ENCODE results near the gene SMIM5.
"Not testable (repeated sequence)": the region's sequence is repeated elsewhere in the genome, so short reads cannot be mapped to it uniquely, and the experiment has no call there.

The SMIM5 gene

DNA sequence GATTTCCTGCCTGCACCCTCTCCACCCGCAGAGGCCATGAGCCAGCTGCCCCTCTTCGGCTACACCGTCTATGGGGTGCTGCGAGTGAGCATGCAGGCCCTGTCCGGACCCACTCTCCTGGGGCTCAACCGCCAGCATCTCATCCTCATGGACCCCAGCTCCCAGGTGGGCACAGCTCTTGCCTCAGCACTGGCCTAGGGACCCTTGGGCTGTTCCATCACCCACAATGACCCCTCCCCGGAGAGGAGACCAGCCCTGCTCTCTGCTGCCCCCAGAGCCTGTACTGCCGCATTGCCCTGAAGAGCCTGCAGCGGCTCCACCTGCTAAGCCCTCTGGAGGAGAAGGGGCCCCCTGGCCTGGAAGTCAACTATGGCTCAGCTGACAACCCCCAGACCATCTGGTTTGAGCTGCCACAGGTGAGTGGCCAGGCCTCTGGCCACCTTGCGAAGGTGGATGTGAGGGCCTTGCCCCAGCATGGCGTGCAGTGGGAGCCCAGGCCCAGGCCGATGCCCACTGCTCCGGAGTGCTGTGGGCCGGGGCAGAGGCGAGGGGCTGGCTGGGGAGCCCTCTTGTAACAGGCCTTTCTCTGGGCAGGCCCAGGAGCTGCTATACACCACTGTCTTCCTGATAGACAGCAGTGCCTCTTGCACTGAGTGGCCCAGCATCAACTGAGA lies 7.3 kb upstream of the SMIM5 start:
- DNase-seq (ENCODE audit: low spot score), result no peak

DNA sequence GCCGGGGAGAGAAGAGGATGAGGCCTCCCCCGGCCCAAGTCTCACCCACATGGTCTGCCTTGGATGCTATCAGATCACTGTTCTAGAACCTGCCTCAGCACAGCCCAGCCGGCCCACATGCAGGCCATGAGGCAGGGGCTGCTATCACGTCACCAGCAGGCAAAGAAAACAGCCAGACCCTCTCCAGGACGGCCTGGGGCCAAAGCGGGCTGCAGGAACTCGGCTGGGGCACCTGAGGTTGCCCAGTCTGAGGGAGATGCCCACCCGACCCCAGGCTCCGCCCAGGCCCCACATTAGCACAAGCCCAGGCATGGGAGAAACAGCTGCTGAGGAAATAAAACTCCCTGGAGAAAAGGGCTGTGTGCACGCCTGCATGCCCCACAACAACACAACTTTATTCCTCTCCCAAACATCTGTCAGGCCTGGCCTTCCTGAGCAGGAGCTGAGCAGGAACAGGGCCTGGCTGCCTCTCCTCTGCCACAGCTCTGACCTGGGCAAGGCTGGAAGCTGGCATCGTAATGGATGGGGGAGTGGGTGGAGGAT lies 6.7 kb upstream of the SMIM5 start:
- no peak for DNase-seq (ENCODE audit: low spot score)

DNA sequence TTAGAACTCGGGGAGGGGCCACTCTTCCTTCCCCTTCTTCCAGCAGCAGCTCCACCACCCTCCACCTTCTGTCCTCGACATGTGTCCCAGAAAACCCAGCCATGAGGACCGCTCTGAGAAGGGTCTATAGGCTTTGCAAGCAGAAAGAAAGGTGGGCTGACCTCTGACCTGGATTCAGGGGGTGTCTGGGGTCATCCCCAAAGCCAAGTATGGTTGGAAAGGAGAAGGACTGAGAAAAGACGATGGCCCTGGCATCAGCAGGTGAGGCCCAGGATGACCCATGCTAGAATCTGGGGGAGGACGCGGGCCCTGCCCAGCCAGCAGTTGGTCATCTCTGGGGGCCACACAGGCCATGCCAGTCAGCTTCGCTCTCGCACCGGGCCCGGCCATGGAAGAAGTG lies 6.1 kb upstream of the SMIM5 start:
- DNase-seq (ENCODE audit: low spot score), result no peak

DNA sequence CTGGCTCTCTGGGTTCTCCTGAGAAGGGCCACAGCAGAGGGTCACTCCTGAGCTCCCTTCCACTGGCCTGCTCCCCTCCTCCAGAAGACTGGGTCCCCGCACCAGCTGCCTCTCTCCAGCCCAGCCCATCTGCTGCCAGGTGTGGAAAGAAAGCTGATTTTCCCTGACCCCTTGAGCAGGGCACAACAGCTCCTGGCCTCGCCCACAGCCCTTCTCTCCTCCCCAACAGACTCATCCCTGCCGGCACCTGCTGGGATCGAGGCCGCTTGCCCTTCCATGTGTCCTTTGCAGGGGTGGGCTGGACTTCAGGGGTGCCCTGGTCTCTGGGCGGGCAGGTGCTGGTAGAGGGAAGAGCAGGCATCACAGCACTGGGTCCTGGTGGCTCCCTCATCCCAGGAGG lies 4.8 kb upstream of the SMIM5 start:
- DNase-seq (ENCODE audit: low spot score), result no peak

DNA sequence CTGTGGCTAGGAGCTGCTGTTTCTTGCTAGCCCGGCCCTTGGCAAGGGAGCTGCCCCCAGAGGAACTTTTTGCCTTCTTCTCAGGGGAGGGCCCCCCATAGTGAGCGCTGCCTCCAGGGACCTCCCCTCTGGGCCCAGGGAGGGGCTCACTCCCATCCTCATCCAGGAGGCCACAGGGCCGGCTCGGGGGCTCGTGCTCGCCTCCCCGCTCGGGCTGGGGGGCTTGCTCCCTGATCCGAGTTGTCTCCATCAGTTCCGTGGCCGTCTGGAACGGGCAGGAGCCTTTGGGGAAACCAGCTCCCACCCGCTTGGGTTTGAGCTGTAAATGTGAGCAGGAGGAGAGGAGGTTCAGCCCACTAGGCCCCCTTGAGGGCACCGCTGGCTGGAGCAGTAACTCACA lies 4.1 kb upstream of the SMIM5 start:
- no peak for DNase-seq (ENCODE audit: low spot score)

DNA sequence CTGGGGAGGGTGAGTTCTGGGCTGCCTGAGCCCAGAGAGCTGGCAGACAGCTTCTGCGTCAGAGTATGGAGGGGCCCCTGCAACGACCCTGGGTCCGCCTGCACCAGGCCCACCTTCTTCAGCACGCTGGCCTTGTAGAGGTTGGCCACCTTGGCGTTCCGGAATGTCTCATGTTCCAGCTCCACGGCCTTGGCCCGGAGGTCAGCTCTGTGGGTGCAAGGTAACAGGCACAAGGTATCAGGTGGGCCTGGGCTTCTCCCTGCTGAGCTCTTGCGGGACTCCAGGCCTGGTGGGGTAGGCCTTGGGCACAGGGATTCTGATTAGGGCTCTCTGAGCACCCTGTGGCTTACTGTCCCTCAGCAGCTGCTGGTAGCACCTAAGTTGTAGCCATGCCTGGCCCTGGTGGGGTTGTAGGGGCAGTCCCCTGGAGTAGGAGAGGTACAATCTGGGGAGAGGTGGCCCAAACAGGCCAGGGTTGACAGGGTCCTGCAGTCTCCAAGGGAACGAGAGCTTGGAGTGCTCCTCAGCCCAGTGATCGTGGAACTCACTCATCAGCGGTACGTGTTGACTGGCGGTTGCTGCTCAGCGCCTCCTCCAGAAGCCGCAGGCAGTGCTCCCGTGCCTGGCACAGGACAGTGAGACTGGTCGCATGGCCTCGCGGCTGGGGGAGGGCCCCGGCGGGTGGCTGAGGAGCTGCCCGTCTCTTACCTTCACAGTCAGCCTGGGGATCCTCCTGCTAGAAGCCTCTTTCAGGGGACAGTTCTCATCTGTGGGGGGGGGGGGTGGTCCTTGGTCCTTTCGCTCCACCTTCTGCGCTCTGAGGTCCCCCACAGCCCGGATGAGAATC lies 2.9 kb upstream of the SMIM5 start:
- DNase-seq (ENCODE audit: low spot score), result no peak

DNA sequence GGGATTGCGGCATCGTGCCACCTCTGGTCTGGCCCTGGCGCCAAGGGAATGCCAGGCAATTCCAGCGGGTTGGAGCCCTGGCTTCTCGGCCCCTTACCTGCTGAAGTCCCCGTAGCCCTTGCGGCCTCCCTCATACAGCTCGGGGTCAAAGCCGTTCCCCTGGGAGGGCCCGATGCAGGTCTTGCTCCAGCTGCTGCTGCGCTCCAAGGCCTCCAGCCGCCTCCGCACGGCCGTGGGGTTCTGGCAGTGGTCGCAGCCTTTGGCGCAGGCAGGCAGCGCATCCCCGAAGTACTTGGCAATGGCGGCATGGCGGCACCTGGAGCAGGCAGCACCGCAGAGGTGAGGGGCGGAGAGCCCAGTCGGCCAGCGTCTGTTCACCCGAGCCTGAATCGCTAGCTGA lies 1.9 kb upstream of the SMIM5 start:
- DNase-seq (ENCODE audit: low spot score), result no peak

DNA sequence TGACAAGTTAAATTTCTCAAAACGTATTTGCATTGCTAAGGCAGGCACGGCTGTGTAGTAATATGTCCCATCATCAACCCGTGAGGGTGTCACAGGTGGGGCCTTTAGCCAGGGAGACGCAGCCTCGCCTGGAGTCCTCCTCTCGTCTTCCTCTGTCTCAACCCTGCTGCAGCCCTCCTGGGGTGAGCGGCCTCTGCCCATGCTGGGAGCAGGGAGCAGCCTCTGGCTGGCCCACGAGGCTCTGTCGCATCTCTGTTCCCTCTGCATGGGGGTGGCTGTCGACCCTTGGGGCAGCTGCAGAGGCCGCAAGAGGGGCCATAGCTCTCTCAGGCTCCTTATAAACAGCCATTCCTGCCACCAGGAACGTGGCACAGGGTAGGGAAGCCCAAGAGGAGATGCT lies 806 bp upstream of the SMIM5 start:
- no peak for DNase-seq (ENCODE audit: low spot score)

DNA sequence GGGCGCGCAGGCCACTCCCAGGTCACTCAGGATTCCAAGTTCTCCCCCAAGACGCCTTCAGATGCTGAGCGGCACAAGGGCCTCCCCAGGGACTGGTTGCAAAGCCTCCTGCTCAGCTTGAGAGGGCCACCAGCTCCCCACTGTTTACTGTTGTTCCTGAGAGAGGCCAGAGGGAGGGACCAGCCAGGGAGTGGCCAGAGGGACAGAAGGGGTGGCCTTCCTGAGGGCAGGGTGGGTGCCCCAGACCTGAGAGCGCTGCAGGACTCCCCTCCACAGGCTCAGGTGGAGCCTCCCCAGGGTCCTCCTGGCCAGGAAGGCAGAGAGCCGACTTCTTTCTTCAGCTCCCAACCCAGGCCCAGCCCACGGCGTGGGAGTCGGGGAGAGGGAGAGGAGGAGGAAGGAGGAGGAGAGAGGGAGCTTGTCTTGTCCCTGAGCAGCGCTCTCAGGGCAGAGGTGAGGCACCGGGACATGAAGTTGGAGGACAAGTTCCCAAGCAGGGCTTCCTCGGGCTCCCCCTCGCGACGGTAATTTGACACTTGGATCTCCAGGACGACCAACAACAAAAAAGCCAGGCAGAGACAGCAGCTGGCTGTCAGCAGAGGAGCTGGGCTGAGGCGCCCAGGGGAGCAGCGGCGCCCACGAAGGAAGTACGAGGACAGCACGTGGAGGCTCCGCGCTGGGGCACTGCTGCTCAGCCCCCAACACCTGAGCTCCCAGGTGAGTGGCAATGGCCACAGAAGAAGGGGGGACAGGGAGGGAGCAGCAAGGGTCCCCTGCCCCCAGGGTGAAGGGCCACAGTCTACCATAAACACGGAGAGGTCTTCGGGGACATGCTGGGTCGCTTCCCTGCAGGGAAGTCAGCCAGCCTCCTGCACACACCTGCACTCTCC lies 497 bp downstream of the SMIM5 start:
- peak; percentile 42 for DNase-seq (ENCODE audit: low spot score)

DNA sequence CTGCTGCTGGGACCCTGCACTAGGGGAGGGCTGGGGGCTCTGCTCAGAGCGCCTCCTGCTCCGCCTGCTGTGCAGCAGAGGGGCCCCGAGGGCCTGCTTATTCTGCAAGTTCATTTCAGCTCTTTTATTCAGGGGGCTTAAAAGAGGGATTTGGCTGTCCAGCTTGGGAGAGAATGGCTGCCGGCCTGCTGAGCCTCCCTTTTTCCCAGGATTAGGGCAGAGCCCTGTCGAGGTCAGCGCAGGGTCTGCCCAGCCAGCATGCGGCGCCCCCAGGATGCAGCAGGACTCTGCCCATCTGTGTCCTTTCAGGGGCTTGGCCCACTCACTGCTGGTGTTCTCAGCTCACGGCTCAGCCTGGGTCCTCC lies 1.1 kb downstream of the SMIM5 start:
- DNase-seq (ENCODE audit: low spot score), result no peak

DNA sequence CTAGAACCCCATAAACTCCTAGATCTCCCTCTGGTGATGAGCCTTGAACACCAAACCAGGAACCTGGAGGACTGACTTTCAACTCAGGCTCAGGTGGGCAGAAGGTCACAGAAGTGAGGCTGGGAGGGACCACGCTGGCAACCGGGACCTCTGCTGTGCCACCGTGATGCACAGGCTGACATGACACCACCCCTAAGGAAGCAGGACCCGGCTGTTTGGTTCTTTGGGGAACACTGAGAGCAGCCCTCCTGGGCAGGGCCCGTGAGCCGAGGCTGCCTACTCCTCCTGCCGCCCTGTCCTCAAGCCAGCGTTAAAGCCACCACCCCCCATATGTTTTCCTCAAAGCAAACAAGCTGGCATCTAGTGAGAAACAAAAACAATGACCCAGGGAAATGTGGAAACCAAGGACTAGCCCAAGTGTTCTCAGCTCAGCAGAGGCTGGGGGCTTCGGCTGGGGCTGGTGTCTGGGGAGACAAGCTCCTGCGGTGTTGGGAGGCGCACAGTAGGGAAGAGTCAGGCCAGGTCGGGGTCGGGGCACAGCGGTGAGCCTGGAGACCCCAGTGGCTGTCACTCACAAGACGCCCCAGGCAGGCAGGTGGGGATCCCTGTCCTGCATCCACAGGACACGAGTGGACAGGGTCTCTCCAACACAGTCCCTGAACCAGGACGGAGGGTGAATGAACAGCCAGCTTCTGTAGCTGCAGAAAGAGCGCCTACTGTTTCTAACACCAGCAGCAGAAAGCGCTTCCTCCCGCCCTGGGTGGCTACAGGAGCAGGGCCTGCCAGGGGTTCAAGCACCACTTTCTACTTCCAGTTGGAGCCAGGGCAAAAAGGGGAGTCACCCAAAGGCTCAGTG lies 1.7 kb downstream of the SMIM5 start:
- DNase-seq (ENCODE audit: low spot score), result no peak

DNA sequence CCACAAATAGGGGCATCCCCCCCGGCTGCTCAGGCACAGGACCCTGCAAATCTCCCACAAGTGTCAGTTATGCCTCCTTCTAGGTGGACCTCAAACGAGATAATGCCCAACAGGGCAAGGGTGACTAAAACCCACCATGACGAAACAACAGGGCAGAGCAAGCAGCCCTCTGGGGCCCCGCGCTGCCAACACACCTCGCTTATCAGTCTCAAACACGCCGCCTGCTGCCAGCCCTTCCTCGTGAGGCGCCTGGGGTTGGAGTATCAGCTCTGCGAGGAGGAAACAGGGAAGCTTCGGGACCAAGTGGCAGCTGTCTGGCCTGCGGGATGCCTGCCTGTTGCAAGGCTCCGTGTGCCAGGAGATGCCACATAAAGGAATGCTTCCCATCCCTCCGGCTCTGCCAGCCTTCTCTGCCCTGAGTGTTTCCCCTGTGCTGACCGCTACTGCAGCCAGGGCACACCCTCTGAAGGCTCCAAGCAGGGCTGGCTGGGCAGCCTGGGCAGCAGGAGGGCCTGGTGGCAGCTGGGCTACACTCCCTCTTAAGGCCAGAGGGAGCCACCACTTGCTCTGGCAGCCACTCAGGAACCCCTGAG lies 2.5 kb downstream of the SMIM5 start:
- no peak for DNase-seq (ENCODE audit: low spot score)

DNA sequence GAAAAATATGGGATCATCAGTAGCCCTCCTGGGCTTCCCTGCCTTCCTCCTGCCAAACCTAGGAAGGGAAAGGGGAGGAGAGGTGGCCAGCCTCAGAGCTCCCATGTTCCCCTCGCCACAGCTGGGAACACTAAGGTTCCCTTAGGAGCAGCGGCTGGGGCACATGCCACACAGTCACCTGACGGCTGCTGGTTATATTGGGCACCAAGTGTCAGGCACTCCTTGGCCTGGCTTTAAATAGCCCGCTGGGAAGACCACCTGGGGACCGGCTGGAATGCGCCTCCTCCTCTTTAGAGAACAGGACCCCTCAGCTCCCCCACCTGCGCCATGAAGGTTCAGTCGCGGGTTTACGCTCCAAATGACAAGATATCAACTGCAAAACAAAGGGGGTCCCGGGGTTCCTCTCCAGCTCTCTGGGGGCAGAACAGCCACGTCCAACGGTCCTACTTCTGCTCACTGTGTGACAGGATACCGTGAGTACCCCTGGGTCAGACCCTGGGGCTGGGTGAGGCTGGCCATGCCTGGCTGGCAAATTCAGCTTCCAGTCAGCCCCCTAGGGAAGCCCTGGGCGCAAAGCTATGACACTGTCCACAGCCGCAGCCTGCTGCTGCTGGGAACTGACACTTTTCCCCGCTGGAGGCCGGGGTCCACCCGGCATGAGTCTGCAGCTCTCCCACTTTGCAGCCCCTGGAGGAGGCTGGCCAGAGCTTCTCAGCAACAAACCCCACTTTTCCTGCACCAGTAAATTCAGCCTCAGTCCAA lies 3.3 kb downstream of the SMIM5 start:
- DNase-seq (ENCODE audit: low spot score), result no peak

DNA sequence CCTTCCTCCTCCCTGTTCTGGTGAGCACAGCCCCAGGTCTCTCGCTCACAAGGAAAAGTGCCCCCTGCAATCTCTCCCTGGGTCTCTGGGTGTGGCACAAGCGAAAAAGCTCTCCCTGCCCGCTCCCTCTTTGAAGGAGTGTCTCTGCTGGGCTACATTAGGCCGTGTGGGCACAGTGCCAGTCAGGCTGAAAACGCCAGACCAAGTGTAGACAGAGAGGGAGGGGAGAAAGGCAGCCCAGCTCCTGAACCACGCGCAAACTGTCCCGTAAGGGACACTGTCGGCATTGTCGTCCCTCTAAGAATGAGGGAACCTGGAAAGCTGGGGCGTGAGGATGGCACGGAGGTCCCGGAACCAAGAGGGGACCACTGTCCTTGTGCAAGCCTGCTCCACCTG lies 3.9 kb downstream of the SMIM5 start:
- DNase-seq (ENCODE audit: low spot score), result no peak

DNA sequence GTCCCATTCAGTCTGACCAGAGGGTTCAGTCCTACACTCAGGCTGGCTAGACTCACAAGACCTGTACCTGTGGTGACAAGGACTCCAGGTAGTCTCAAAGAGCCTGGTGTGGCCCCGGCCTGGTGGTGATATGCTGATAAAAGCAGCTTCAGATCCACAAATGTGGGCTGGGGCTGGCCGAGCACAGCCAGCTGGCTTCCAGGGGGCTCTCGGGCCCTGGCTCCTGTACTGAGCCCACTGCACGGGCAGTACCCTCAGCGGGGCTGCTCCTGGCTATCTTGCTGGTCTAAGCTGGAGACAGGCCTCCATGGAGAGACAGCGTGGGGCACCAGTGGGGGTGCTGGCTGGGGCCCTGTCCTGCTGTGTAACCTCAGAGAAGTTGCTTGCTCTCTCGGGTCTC lies 4.3 kb downstream of the SMIM5 start:
- DNase-seq (ENCODE audit: low spot score), result no peak

DNA sequence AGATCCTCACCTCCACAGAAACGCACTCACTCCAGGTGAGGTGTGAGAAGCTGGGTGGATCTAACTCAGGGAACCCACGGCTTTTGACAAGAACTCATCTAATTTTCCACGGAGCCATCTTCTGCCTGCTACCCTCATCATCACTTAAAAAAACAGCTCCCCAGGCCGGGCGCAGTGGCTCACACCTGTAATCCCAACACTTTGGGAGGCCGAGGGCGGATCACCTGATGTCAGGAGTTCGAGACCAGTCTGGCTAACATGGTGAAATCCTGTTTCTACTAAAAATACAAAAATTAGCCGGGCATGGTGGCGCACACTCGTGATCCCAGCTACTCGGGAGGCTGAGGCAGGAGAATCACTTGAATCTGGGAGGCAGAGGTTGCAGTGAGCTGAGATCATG lies 4.8 kb downstream of the SMIM5 start:
- DNase-seq (ENCODE audit: low spot score), result not testable (repeated sequence)

DNA sequence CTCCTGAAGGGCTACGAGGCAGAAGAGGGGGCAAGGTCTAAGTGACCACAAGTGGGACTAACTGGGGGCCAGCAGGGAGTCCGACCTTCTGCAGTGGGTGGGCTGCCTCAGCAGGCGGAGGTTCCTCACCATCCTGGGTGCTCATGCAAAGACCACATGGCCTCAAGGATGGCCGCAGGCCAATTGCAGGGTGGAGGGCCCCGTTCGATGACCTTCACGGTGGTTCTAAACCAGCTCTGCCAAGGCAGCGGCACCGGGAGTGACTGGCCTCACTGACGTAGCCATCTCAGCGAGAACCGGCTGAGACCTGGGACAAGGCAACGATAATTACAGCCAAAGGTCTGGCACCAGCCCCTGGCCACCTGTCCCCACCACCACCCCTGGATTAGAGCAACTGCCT lies 5.7 kb downstream of the SMIM5 start:
- DNase-seq (ENCODE audit: low spot score), result no peak

DNA sequence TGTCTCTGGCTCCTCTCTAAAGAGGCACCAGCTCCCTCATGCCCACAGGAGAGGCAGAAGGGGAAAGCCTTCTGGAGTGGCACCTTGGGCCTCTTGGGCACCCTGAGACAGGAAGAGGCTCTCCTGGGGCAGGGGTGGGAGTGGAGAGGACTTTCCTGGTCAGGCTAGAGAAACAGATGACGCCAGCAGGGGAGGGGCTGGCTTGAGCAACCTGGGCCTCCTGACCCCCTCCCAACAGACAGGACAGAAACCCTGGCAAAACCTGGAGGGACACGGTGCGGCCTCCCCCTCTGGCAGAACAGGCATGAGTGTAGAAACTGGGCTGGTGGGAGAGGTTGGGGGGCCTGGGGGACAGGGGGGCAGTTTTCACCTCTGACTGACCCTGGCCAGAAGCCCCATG lies 6.1 kb downstream of the SMIM5 start:
- no peak for DNase-seq (ENCODE audit: low spot score)

DNA sequence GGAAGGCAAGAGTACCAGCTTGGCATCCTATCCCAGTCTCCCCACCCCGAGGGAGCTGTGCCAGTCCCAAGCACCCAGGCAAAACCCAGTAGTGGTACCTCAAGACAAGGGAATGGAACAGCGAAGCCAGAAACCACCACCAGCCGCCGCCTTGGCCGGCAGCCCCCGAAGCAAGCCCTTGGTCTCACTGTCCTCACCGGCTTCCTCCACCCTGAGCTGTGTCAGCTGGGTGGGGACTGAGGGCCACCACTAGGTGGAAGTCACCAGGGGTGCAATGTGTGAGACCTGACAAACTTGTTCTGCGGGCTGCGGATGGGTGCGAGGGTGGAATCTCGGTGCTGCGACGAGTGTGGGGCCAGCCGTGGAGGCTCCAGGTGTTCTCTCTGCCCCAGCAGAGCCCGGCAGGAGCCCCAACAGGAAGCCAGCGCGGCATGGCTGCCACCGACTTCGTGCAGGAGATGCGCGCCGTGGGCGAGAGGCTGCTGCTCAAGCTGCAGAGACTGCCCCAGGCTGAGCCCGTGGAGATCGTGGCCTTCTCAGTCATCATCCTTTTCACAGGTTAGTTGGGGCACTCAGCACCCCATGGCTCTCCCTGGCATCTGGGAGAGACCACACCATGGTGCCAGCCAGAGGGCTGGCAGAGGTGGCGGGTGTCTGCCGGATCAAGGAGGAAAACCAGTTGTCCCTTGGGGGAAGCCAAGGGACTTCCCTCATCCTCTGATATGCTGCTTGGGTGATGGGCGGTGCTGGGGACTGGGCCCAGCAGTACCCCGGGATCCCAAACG lies 6.7 kb downstream of the SMIM5 start:
- DNase-seq (ENCODE audit: low spot score), result no peak

All from CD4-positive, alpha-beta T cell treated with Interleukin-6 at 100 ng/mL for 8 hours (primary cell).